HAP-1 (cell line): Measurements from ENCODE around the gene SELENOK.

Source experiments
- DNase-seq, 2 experiments: peaks; one replicate each; pipeline ENCODE4 v3.0.0-alpha.2; 2016 to 2020; ENCODE audit warnings: low spot score in 2 of 2
- H3K27me3 ChIP-seq: fragments of 250-450 bp; sonication (Bioruptor Pico); 2 replicates; pipeline ENCODE4 v1.5.1; 2020; ENCODE audit warnings: low read depth, mild to moderate bottlenecking, moderate library complexity
- H3K36me3 ChIP-seq: fragments of 250-450 bp; sonication (Bioruptor Pico); replicated peaks from 2 replicates; pipeline ENCODE4 v1.5.1; 2020; ENCODE audit warnings: mild to moderate bottlenecking
- H3K4me1 ChIP-seq: fragments of 250-450 bp; sonication (Bioruptor Pico); 2 replicates; pipeline ENCODE4 v1.5.1; 2020; ENCODE audit warnings: mild to moderate bottlenecking
- H3K4me3 ChIP-seq: fragments of 250-450 bp; sonication (Bioruptor Pico); 2 replicates; pipeline ENCODE4 v1.5.1; 2020; ENCODE audit warnings: mild to moderate bottlenecking, moderate library complexity
- H3K9me3 ChIP-seq: fragments of 250-450 bp; sonication (Bioruptor Pico); 2 replicates; pipeline ENCODE4 v1.5.1; 2020; ENCODE audit warnings: mild to moderate bottlenecking, moderate library complexity
- in situ Hi-C: fragments of 300-500 bp; cut with MboI; formaldehyde crosslinking; loops from 3 replicates; pipeline ENCODE4 v1.14.3; 2020; ENCODE audit warnings: low sequenced_read_pairs, inconsistent platforms, mixed read lengths

The SELENOK gene

GRCh38 chr3:53844262-53845102 is 47.2 kb downstream of the SELENOK start:
- in situ Hi-C loops: no loop called here
- peaks cover 4% of the 10 kb centered on the region for H3K36me3 ChIP-seq
- H3K4me1 ChIP-seq: peaks cover 36% of the 10 kb centered on the region
- no peak for DNase-seq
- H3K27me3 ChIP-seq: no peaks in the 10 kb centered on the region
- H3K9me3 ChIP-seq: no peaks in the 10 kb centered on the region
- H3K4me3 ChIP-seq: peak overlapping the region; percentile 51

GRCh38 chr3:53843195-53844177 is 48.2 kb downstream of the SELENOK start:
- no peak overlapping the region for H3K4me3 ChIP-seq
- in situ Hi-C loops: no loop called here
- no peaks in the 10 kb centered on the region for H3K27me3 ChIP-seq
- H3K9me3 ChIP-seq: no peaks in the 10 kb centered on the region
- DNase-seq: no peak
- peaks cover 36% of the 10 kb centered on the region for H3K4me1 ChIP-seq
- H3K36me3 ChIP-seq: peaks cover 13% of the 10 kb centered on the region

- no peaks in the 10 kb centered on the region for H3K9me3 ChIP-seq
- no peak overlapping the region; the same call in 1 of the 2 replicates for H3K4me3 ChIP-seq
- DNase-seq: peak; percentile 66 to 81
- peaks cover 13% of the 10 kb centered on the region for H3K36me3 ChIP-seq
- H3K27me3 ChIP-seq: no peaks in the 10 kb centered on the region
- in situ Hi-C loops: no loop called here
- H3K4me1 ChIP-seq: peaks cover 36% of the 10 kb centered on the region
These were observed 49.0 kb downstream of the SELENOK start for GRCh38 chr3:53842436-53843194.

- DNase-seq: no peak
- Histone ChIP-seq H3K4me3 (no peak overlapping the region), H3K4me1 (peaks cover 30% of the 10 kb centered on the region), H3K27me3 (no peaks in the 10 kb centered on the region), H3K9me3 (no peaks in the 10 kb centered on the region), H3K36me3 (peaks cover 16% of the 10 kb centered on the region)
- in situ Hi-C loops: no loop called here
These were observed 50.4 kb downstream of the SELENOK start for GRCh38 chr3:53841296-53841695.

GRCh38 chr3:53837331-53837730 is 54.3 kb downstream of the SELENOK start:
- Histone ChIP-seq H3K4me3 (no peak overlapping the region), H3K4me1 (peaks cover 2% of the 10 kb centered on the region; the same call in 1 of the 2 replicates), H3K9me3 (no peaks in the 10 kb centered on the region), H3K27me3 (no peaks in the 10 kb centered on the region), H3K36me3 (peaks cover 16% of the 10 kb centered on the region)
- in situ Hi-C loops: no loop called here
- no peak for DNase-seq

GRCh38 chr3:53836084-53836872 is 55.4 kb downstream of the SELENOK start:
- Histone ChIP-seq H3K4me3 (no peak overlapping the region), H3K4me1 (no peaks in the 10 kb centered on the region), H3K9me3 (no peaks in the 10 kb centered on the region), H3K27me3 (no peaks in the 10 kb centered on the region), H3K36me3 (peaks cover 16% of the 10 kb centered on the region)
- in situ Hi-C loops: no loop called here
- DNase-seq: no peak

GRCh38 chr3:53835257-53835656 is 56.4 kb downstream of the SELENOK start:
- in situ Hi-C loops: no loop called here
- H3K4me3 ChIP-seq: no peak overlapping the region
- no peak for DNase-seq
- no peaks in the 10 kb centered on the region for H3K27me3 ChIP-seq
- no peaks in the 10 kb centered on the region for H3K4me1 ChIP-seq
- no peaks in the 10 kb centered on the region for H3K9me3 ChIP-seq
- peaks cover 16% of the 10 kb centered on the region for H3K36me3 ChIP-seq

GRCh38 chr3:53834429-53835095 is 57.1 kb downstream of the SELENOK start:
- in situ Hi-C loops: no loop called here
- DNase-seq: no peak
- no peaks in the 10 kb centered on the region for H3K9me3 ChIP-seq

More at GRCh38 chr3:53834429-53835095, 57.1 kb downstream of the SELENOK start:
- H3K36me3 ChIP-seq: peaks cover 12% of the 10 kb centered on the region
- H3K4me1 ChIP-seq: no peaks in the 10 kb centered on the region
- no peaks in the 10 kb centered on the region for H3K27me3 ChIP-seq
- H3K4me3 ChIP-seq: no peak overlapping the region
